Common myeloid progenitor, CD34-positive (primary cell): ENCODE results near the gene ADGRV1.

ENCODE experiments used
- CTCF ChIA-PET: fragments of 350-600 bp; sonication (Branson Sonifier 250); formaldehyde crosslinking; loops from one replicate; lab custom pipeline; 2021; ENCODE audit warnings: antibody characterized with exemption; lab: Charles Lee
- POLR2A ChIA-PET: fragments of 350-600 bp; sonication (Branson Sonifier 250); formaldehyde crosslinking; loops from one replicate; lab custom pipeline; 2021; ENCODE audit warnings: antibody characterized with exemption; lab: Charles Lee
- DNase-seq, 3 donors: peaks; one replicate each; pipeline versions ENCODE4 v3.0.0 to v3.0.0-alpha.2; 2013
- H3K27ac ChIP-seq, 2 experiments: 1 replicate in 1 of 2; 2 replicates in 1 of 2; pipeline ENCODE4 v1.7.0; 2013; ENCODE audit warnings: inconsistent platforms in 2 of 2, low read length in 2 of 2, mild to moderate bottlenecking in 2 of 2, low read depth in 1 of 2, moderate library complexity in 1 of 2; ENCODE audit not compliant: severe bottlenecking in 2 of 2, insufficient read depth in 1 of 2, poor library complexity in 1 of 2
- H3K27me3 ChIP-seq, 5 experiments: replicated peaks in 2 of 5; 1 replicate in 3 of 5; 2 replicates in 2 of 5; pipeline versions ENCODE4 v1.6.1 to v1.7.0; 2013; ENCODE audit warnings: low read length in 4 of 5, mild to moderate bottlenecking in 2 of 5, moderate library complexity in 2 of 5, inconsistent platforms in 1 of 5; ENCODE audit not compliant: insufficient read depth in 5 of 5, control insufficient read depth in 4 of 5
- H3K36me3 ChIP-seq, 4 experiments: 1 replicate in 2 of 4; 2 replicates in 2 of 4; pipeline versions ENCODE4 v1.6.1 to v1.7.0; 2013; ENCODE audit warnings: low read length in 3 of 4, control low read depth in 1 of 4, mild to moderate bottlenecking in 1 of 4; ENCODE audit not compliant: control insufficient read depth in 4 of 4, insufficient read depth in 4 of 4
- H3K4me1 ChIP-seq, 4 experiments: 1 replicate in 3 of 4; 2 replicates in 1 of 4; pipeline versions ENCODE4 v1.6.1 to v1.7.1; 2013; ENCODE audit warnings: low read length in 3 of 4, mild to moderate bottlenecking in 3 of 4, control low read depth in 1 of 4, inconsistent platforms in 1 of 4, moderate library complexity in 1 of 4; ENCODE audit not compliant: control insufficient read depth in 4 of 4, insufficient read depth in 4 of 4; ENCODE audit errors: control extremely low read depth in 1 of 4
- H3K4me3 ChIP-seq, 7 experiments: 1 replicate in 4 of 7; 2 replicates in 3 of 7; pipeline versions ENCODE4 v1.5.1 to v1.7.0; 2013; ENCODE audit warnings: mild to moderate bottlenecking in 7 of 7, low read length in 6 of 7, moderate library complexity in 6 of 7, inconsistent platforms in 2 of 7, low read depth in 2 of 7, control low read depth in 1 of 7; ENCODE audit not compliant: insufficient read depth in 4 of 7, control insufficient read depth in 1 of 7; ENCODE audit errors: extremely low read depth in 1 of 7
- H3K9me3 ChIP-seq, 5 experiments: 1 replicate in 4 of 5; 2 replicates in 1 of 5; pipeline versions ENCODE4 v1.6.1 to v1.7.1; 2013; ENCODE audit warnings: low read length in 4 of 5, mild to moderate bottlenecking in 2 of 5, inconsistent platforms in 1 of 5, low read depth in 1 of 5, moderate library complexity in 1 of 5; ENCODE audit not compliant: control insufficient read depth in 4 of 5, insufficient read depth in 2 of 5; ENCODE audit errors: control extremely low read depth in 1 of 5
- WGBS: methylation state at CpG from one replicate; pipeline ENCODE4 v1.1.5; 2013; ENCODE audit not compliant: insufficient coverage; 5-methylcytosine and 5-hydroxymethylcytosine counted together

ADGRV1 gene

GRCh38 chr5:91118354-91118753 is 559.8 kb downstream of the ADGRV1 start:
- ChIA-PET CTCF (interaction anchor here (1.7 kb wide), 1 partner anchor 266 kb away, joined by 3 read pairs; no protein-coding TSS in a partner anchor), POLR2A (no interaction called here)
- DNase-seq: no peak
- Histone ChIP-seq H3K9me3 (no peaks in the 10 kb centered on the region), H3K4me1 (peaks cover 0 to 7% (median 3%) of the 10 kb centered on the region in 4 experiments), H3K4me3 (no peak overlapping the region), H3K36me3 (no peaks in the 10 kb centered on the region), H3K27me3 (no peaks in the 10 kb centered on the region), H3K27ac (no peak overlapping the region)
- WGBS: 100% methylated on average over 1 of the region's 3 CpGs

- peaks cover 0 to 7% (median 3%) of the 10 kb centered on the region in 4 experiments for H3K4me1 ChIP-seq
- POLR2A ChIA-PET: no interaction called here
- CTCF ChIA-PET: interaction anchor here (1.7 kb wide), 1 partner anchor 266 kb away, joined by 3 read pairs; no protein-coding TSS in a partner anchor
- H3K27ac ChIP-seq: no peak overlapping the region
- DNase-seq: no peak
- H3K36me3 ChIP-seq: no peaks in the 10 kb centered on the region
- no peak overlapping the region for H3K4me3 ChIP-seq
- no peaks in the 10 kb centered on the region for H3K9me3 ChIP-seq
- H3K27me3 ChIP-seq: no peaks in the 10 kb centered on the region
Observed at GRCh38 chr5:91118796-91119195, 560.2 kb downstream of the ADGRV1 start.

- Histone ChIP-seq H3K4me1 (peaks cover 0 to 7% (median 3%) of the 10 kb centered on the region in 4 experiments), H3K9me3 (no peaks in the 10 kb centered on the region), H3K27ac (no peak overlapping the region), H3K4me3 (no peak overlapping the region), H3K36me3 (no peaks in the 10 kb centered on the region), H3K27me3 (no peaks in the 10 kb centered on the region)
- 98% methylated on average over 4 of the region's 4 CpGs for WGBS
- no peak for DNase-seq
- ChIA-PET POLR2A (no interaction called here), CTCF (interaction anchor here (1.7 kb wide), 1 partner anchor 266 kb away, joined by 3 read pairs; no protein-coding TSS in a partner anchor)
Observed at GRCh38 chr5:91119217-91119616, 560.6 kb downstream of the ADGRV1 start.

GRCh38 chr5:91119981-91120850 is 561.6 kb downstream of the ADGRV1 start:
- DNase-seq: no peak
- 100% methylated on average over 3 of the region's 6 CpGs for WGBS
- H3K4me3 ChIP-seq: no peak overlapping the region
- ChIA-PET CTCF (interaction anchor here (1.1 to 1.7 kb wide), 2 partner anchors 254 to 265 kb away, joined by 3 read pairs; no protein-coding TSS in a partner anchor), POLR2A (no interaction called here)
- no peaks in the 10 kb centered on the region for H3K9me3 ChIP-seq
- H3K27ac ChIP-seq: no peak overlapping the region
- H3K27me3 ChIP-seq: no peaks in the 10 kb centered on the region
- no peaks in the 10 kb centered on the region for H3K36me3 ChIP-seq
- no peaks in the 10 kb centered on the region for H3K4me1 ChIP-seq

- no peaks in the 10 kb centered on the region for H3K27me3 ChIP-seq
- 100% methylated on average over 2 of the region's 7 CpGs for WGBS
- ChIA-PET CTCF (no interaction called here), POLR2A (no interaction called here)
- no peak overlapping the region for H3K4me3 ChIP-seq
- DNase-seq: no peak
- no peaks in the 10 kb centered on the region for H3K9me3 ChIP-seq
- H3K36me3 ChIP-seq: no peaks in the 10 kb centered on the region
- H3K27ac ChIP-seq: no peak overlapping the region
- H3K4me1 ChIP-seq: no peaks in the 10 kb centered on the region
Observed at GRCh38 chr5:91121347-91121993, 562.9 kb downstream of the ADGRV1 start.

GRCh38 chr5:91122651-91123050 is 564.1 kb downstream of the ADGRV1 start:
- 100% methylated on average over 2 of the region's 2 CpGs for WGBS
- CTCF ChIA-PET: interaction anchor here (1.0 to 1.8 kb wide), 2 partner anchors 260 to 262 kb away, joined by 3 to 5 read pairs; partner anchors contain the start of gene ARRDC3
- no peaks in the 10 kb centered on the region for H3K9me3 ChIP-seq

GRCh38 chr5:91123291-91123690 is 564.7 kb downstream of the ADGRV1 start:
- WGBS: no CpG with 5 or more reads among the region's 3 CpGs

More at GRCh38 chr5:91122651-91123050, 564.1 kb downstream of the ADGRV1 start:
- Histone ChIP-seq H3K27me3 (no peaks in the 10 kb centered on the region), H3K4me1 (no peaks in the 10 kb centered on the region), H3K27ac (no peak overlapping the region), H3K36me3 (no peaks in the 10 kb centered on the region), H3K4me3 (no peak overlapping the region)
- DNase-seq: no peak
- POLR2A ChIA-PET: no interaction called here

More at GRCh38 chr5:91123291-91123690, 564.7 kb downstream of the ADGRV1 start:
- POLR2A ChIA-PET: no interaction called here
- Histone ChIP-seq H3K9me3 (no peaks in the 10 kb centered on the region), H3K36me3 (no peaks in the 10 kb centered on the region), H3K27ac (no peak overlapping the region), H3K27me3 (no peaks in the 10 kb centered on the region), H3K4me1 (no peaks in the 10 kb centered on the region), H3K4me3 (no peak overlapping the region)
- CTCF ChIA-PET: interaction anchor here (1.0 to 1.8 kb wide), 2 partner anchors 260 to 262 kb away, joined by 3 to 5 read pairs; partner anchors contain the start of gene ARRDC3
- no peak for DNase-seq
